Fibroblast of peridontal ligament (primary cell): ENCODE results near the gene HIC1.
A peak's percentile ranks its signal among the peaks of the same experiment; 100 is the strongest.
"Not testable (repeated sequence)": the region's sequence is repeated elsewhere in the genome, so short reads cannot be mapped to it uniquely, and the experiment has no call there.

Experiments
- DNase-seq: peaks from one replicate; pipeline ENCODE4 v3.0.0-alpha.2; 2010; ENCODE audit errors: extremely low read depth

HIC1 gene

DNA sequence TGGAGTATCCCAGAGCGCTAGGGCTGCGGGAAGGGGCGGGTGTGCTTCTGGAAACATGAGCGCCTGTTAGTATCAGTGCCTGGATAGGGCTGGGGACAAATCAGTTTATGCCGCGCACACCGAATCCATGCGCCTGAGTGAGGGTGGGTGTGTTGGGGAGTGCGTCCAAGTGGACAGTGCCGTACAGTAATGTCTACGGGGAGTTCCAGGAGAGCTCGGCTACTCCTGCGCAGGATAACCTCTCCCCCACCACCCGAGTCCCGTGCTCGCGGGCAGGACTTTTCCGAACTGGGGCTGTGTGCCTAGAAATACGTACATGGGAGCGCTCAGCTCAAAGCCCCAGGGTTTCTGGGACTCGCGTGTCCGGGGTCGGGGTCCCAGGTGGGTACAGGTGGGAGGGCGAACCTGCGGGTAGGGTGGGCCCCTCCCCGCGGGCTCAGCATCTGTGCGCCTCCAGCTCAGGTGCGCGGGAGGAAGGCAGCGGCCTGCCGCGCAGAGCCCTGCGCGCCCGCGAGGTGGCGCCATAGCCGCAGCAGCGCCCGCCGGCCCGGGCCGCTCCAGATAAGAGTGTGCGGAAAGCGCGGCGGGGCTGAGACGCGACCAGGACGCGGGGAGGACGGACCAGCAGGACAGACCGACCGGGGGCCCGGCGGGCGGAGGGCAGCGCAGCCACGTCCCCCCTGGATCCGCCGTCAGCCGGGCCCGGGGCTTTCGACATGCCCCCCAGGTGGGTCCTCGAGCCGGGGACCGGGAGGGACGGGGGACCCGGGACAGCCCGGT, at the start of gene HIC1:
HIC1 (plus strand) TSS at position 592 of the 780 bp plus-strand sequence. CDS start 1,588 bp downstream, outside the sequence.
- DNase-seq: peak; percentile 62

DNA sequence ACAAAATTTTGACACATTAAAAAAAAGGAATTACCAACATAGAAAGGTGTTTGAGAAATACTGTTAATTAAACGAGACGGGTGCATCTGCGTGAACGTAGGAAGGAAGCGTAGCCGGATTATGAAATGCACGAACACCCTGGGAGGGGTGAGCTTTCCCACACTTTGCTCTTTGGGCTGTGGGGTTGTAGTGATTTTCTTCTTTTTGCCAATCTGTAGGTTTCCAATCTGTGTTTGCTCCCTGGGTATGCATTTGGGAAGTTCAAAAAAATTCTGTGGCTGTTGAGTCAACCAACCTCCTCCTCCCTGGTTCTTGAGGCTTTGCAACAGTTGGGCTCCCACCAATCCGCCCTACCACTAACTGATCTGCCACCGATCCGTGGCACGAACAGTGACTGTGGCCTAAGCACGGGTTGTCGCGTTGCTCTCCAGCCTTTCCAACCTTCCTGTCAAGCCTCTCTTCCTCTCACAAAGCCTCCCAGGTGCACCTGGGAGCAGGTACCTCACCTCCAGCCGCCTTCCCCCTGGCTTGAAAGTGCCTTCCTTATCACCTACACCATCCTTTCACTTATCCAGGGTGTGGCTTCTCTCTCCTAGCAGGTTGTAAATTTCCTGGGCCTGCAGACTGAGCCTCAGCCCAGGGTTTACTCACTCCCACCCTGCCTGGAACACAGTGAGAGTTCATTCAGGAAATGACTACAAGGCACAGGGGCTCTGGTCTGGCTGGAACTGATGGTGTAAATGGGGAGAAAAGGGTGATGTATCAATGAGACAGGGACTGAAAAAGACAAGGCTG, 46.4 kb upstream of the HIC1 start:
- DNase-seq: no peak

DNA sequence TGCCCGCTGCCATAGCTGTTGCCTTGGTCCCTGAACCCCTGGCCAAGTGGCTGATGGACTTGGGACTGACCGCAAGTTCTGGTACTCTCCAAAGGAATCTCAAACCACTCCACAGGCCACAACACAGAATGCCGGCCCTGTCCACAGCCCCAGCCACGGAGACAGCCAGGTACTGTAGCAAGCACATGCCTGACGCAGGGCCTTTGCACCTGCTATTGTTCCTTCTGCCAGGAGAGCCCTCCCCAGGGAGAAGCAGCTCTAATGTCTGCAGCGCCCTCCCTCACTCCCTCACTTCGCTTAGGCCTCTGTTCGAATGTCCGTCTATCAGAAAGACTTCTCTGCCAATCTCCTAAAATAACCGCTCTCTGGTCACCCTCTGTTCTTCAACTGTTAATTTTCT, 45.2 kb upstream of the HIC1 start:
- no peak for DNase-seq

GRCh38 chr17:2011411-2012371, 43.2 kb upstream of the HIC1 start:
- DNase-seq: peak; percentile 79

DNA sequence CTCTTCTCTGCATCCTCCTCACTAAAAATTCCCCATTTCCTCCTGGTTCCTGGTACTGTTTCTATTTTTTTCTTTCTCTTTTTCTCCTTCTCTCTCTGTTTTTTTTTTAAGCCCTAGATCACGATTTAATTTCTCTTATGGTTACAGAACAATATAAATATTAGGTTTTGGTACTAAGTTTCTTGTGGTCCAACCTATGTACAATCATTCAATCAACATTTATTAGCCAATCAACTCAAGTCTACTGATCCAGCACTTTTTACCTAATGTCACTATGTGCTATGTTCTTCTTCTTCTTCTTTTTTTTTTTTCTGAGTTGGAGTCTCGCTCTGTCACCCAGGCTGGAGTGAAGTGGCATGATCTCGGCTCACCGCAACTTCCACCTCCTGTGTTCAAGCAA, 42.4 kb upstream of the HIC1 start:
- DNase-seq: no peak

GRCh38 chr17:2013220-2013993, 41.5 kb upstream of the HIC1 start:
- not testable (repeated sequence) for DNase-seq

DNA sequence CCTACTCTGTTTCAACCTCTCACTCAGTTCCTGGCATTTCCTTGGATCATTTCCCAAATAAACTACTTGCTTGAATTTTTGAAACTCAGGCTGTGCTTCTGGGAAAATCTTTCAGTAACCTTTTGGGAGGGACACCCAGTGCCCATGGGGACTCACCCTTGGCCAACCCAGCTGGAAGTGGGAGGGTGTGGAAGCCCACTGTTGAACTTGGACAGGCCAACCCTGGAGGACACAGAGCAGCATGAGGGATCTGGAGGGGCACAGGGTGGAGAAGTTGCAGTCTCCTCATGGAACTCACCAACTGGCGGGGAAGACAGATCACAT, 40.9 kb upstream of the HIC1 start:
- no peak for DNase-seq

- no peak for DNase-seq
Measured at GRCh38 chr17:2015314-2015713, 39.6 kb upstream of the HIC1 start.

DNA sequence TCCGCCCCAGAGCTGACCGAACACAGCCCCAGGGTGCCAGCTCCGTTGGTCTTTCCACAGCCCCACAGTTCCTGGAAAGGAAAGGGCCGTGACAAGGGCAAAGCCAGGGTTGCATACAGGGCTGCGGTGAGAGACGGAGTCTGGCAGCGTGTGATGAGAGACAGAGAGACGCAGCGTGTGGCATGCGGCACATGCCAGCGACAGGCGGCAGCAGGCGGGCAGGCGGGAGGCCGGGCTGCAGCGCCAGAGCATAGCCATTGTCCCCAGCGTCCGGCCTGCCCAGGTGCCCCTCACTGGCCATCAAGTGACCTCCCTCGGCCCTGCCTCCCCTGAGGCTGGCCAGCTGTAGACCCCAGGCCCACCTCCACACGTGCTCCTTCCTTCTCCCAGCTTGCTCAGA, 38.4 kb upstream of the HIC1 start:
- DNase-seq: no peak

DNA sequence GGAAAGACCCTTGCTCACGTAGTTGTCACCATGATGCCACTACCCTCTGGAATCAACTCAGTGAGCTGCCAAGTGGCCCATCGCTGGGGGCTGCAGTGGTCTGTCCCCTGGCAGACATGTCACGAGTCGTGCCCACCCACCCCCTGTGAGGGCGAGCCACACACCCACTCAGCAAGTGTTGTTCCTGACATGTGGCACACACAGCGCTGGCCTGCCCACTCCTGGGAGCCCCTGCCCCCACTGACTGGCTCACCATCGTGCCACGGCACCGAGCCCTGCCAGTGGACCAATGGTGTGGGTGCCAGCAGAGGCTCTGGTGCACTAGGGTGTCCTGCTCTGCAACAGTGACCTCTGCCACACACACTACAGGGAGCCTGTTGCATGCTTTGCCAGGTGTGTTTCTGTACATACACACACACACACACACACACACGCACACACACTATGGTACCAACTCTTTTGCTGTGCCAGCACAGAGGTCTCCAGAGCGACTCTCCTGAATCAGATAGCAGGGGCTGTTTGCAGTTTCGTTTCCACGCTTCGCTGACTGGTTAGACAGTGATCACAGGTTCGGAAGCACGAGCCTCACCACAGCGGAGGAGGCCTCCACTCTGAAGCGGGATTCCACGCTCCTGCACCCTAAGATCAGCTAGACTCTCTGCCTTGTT, 37.5 kb upstream of the HIC1 start:
- DNase-seq: no peak

DNA sequence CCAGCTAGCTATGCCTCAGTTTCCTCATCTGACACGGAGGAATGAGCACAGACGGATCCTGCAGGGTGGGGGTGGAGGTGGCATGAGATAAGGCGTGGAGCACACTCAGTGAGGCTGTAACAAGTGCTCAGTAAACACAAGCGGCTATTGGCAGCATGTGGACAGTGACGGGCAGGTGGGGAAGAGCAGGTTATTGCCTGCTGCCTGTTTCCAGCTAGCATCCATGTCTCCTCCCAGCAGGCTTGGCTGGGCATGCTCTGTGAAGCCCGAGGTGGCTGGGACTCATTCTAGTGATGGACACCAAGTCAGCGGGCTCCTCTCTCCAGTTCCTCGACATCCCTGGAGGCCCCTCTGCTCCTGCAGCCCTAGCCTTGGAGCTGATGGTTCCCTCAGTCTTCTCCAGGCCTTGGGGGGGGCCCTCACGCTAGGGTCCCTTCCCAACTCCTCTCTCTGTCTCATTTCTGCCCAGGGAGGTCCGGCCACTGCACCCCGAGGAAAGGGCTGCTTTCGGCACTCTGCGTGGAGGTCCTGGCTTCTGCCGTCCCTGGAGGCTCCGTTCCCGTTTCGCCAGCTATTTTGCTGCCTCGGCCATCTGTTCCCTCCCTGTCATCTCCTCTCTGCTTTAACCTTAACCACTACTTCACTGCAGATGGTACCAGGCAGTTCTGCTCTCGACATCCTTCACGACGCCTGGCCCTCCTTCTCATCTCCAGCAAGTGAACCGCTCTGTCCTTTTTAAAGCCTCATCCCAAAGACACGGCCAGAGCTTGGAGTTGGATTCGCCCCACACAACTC, 36.0 kb upstream of the HIC1 start:
- DNase-seq: no peak

DNA sequence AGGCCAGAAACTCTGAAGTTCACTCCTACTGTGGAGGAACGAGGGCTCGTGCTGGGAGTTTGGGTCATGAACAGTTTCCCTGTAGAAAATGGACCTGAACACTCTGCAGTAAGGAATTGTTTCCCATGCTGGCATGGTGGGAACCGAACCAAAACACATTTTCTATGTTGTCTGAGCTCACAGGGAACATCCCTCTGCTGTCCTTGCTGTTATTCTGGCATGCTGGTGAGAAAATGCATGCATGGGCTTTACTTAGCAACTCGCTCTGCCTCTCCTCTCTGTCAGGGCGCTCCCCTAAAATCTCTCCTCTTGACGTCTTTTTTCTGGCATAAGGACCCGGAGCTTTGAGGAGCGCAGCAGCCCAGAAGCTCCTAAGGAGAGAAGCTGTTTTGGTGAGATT, 35.2 kb upstream of the HIC1 start:
- DNase-seq: no peak

DNA sequence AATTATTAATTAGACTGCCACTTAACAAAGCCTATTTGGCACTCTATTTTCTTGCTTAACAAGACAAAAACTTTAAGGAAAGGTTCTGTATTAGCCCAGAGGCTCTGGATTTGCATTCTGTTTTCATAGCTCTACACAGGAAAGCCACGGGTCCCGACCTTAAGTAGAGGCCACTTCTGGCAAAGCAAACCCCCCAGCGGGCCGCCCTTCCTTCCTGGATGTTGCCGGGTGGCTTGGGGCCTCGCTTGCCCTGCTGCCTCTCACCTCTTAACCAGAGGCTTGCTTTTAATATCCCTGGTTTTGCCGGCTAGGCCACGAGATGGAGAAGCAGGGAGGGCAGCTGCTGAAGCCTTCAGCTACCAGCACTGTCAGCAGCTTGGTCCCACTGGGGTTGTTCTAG, 34.2 kb upstream of the HIC1 start:
- DNase-seq: no peak

GRCh38 chr17:2022647-2023240, 32.2 kb upstream of the HIC1 start:
- no peak for DNase-seq

GRCh38 chr17:2023256-2023655, 31.6 kb upstream of the HIC1 start:
- no peak for DNase-seq

GRCh38 chr17:2023692-2024571, 31.0 kb upstream of the HIC1 start:
- DNase-seq: no peak

- DNase-seq: no peak
Measured at GRCh38 chr17:2024572-2025219, 30.2 kb upstream of the HIC1 start.

DNA sequence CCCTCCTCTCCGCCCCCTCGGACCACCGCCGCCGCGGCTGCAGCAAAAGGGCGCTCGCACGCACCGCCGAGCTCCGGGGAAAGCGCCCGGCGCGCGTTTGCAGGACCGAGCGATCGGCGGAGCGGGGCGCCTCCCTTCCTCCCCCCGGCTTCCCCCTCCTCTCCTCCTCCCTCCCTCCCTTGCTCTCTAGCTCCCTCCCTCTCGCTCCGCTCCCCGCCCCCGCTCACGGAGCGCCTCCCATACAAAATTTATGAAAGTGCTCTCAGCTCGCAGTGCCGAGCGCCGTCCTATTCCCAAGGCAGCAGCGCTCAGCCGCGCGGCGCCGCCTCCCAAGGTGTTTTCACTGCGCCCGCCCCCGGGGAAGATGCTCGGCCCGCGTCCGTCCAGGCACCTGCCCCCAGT, 29.7 kb upstream of the HIC1 start, which contains the start of gene RTN4RL1:
RTN4RL1 (minus strand) TSS at position 115 of the 402 bp plus-strand sequence. CDS start 469 bp downstream, outside the sequence.
- peak; percentile 56 for DNase-seq
